GM08714 (cell line): ENCODE measurements around the gene PKMYT1.

Experiments
- H3K4me3 ChIP-seq: fragments of 200-500 bp; sonication (Bioruptor generic); 2 replicates; pipeline ENCODE4 v1.5.1; 2014; ENCODE audit warnings: mild to moderate bottlenecking, low read length, inconsistent platforms
- ZNF274 ChIP-seq: IDR thresholded peaks from 2 replicates; pipeline ENCODE4 v1.6.1; 2012; ENCODE audit warnings: mild to moderate bottlenecking, low read depth, low read length

The PKMYT1 gene

GRCh38 chr16:2992383-2993081, 12.3 kb upstream of the PKMYT1 start:
- no peak for TF ChIP-seq ZNF274
- H3K4me3 ChIP-seq, result no peak overlapping the region

GRCh38 chr16:2991566-2992261, 11.5 kb upstream of the PKMYT1 start:
- no peak for TF ChIP-seq ZNF274

GRCh38 chr16:2990891-2991290, 10.6 kb upstream of the PKMYT1 start:
- no peak overlapping the region for H3K4me3 ChIP-seq
- no peak for TF ChIP-seq ZNF274

More at GRCh38 chr16:2991566-2992261, 11.5 kb upstream of the PKMYT1 start:
- H3K4me3 ChIP-seq, result no peak overlapping the region

GRCh38 chr16:2988590-2989099, 8.4 kb upstream of the PKMYT1 start:
- H3K4me3 ChIP-seq, result no peak overlapping the region
- no peak for TF ChIP-seq ZNF274

GRCh38 chr16:2987833-2988232, 7.6 kb upstream of the PKMYT1 start:
- TF ChIP-seq ZNF274, result no peak
- H3K4me3 ChIP-seq, result no peak overlapping the region

- no peak for TF ChIP-seq ZNF274
- no peak overlapping the region for H3K4me3 ChIP-seq
Observed at GRCh38 chr16:2987286-2987685, 7.0 kb upstream of the PKMYT1 start.

- H3K4me3 ChIP-seq, result no peak overlapping the region
- TF ChIP-seq ZNF274, result no peak
Observed at GRCh38 chr16:2986623-2987188, 6.5 kb upstream of the PKMYT1 start.

GRCh38 chr16:2985893-2986355, 5.7 kb upstream of the PKMYT1 start:
- no peak for TF ChIP-seq ZNF274
- no peak overlapping the region for H3K4me3 ChIP-seq

- TF ChIP-seq ZNF274, result no peak
- H3K4me3 ChIP-seq, result no peak overlapping the region
Observed at GRCh38 chr16:2985462-2985861, 5.2 kb upstream of the PKMYT1 start.

- H3K4me3 ChIP-seq, result no peak overlapping the region
- no peak for TF ChIP-seq ZNF274
Observed at GRCh38 chr16:2983706-2984136, 3.5 kb upstream of the PKMYT1 start.

- no peak for TF ChIP-seq ZNF274
- H3K4me3 ChIP-seq, result no peak overlapping the region
Observed at GRCh38 chr16:2982402-2982801, 2.2 kb upstream of the PKMYT1 start.

GRCh38 chr16:2981899-2982250, 1.6 kb upstream of the PKMYT1 start:
- TF ChIP-seq ZNF274, result no peak
- H3K4me3 ChIP-seq, result no peak overlapping the region

- peak overlapping the region; percentile 67; the same call in 1 of the 2 replicates for H3K4me3 ChIP-seq
- TF ChIP-seq ZNF274, result no peak
Observed at GRCh38 chr16:2981177-2981898, 1.1 kb upstream of the PKMYT1 start.

GRCh38 chr16:2979669-2980226, 498 bp downstream of the PKMYT1 start:
- no peak for TF ChIP-seq ZNF274
- peak overlapping the region; percentile 67 for H3K4me3 ChIP-seq
